Kidney epithelial cell (primary cell): Measurements from ENCODE around the gene CTIF. TPM values are rescaled to one million over a fixed set of nuclear protein-coding genes. Genes with fewer than 3 reads are reported as not detected.

Source experiments
- DNase-seq: peaks from one replicate; pipeline ENCODE4 v3.0.0-alpha.2; 2010; ENCODE audit warnings: low read depth
- H3K27me3 ChIP-seq: 2 replicates; pipeline ENCODE4 v1.6.0; 2011; ENCODE audit warnings: low read length; ENCODE audit not compliant: control insufficient read depth, insufficient read depth
- H3K36me3 ChIP-seq: 2 replicates; pipeline ENCODE4 v1.5.1; 2011; ENCODE audit warnings: low read length; ENCODE audit not compliant: control insufficient read depth, insufficient read depth
- H3K4me3 ChIP-seq: 2 replicates; pipeline ENCODE4 v1.5.1; 2011; ENCODE audit warnings: low read depth, mild to moderate bottlenecking, control low read depth, low read length
- total RNA-seq: library from RNA; depleted of rRNA; stranded (reverse); fragments of >200 nt; gene quantifications from 2 replicates; pipeline ENCODE4 v1.2.3, GENCODE V29; 2015
- TF ChIP-seq, protein P1 (sequence below): IDR thresholded peaks from 2 replicates; pipeline ENCODE4 v1.5.1; 2011; ENCODE audit warnings: mild to moderate bottlenecking, moderate library complexity, low read length, control low read depth, inconsistent platforms; ENCODE audit not compliant: insufficient read depth, poor library complexity, severe bottlenecking

The CTIF gene
- total RNA-seq, 1 donor from 2014 or later: 24.3 TPM

DNA sequence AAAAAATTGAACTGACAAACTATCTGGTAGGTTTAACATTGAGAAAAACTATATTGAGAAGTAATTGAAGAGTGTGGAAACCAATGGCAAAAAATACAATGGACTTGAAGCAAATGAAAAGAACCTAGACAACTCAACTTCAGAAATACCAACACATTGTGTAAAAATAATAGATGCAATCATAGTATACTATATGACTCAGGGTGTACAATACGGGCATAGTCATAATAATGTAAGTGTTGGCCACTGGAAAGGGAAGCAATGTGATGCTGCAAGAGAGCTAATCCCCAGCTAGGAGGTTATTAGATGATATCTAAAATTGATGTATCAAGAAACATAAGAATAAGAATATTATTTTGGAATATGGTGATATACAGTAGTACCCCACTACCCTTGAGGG, 366.7 kb downstream of the CTIF start:
- H3K36me3 ChIP-seq: no peaks in the 10 kb centered on the region
- no peaks in the 10 kb centered on the region for H3K27me3 ChIP-seq
- no peak overlapping the region for H3K4me3 ChIP-seq
- TF ChIP-seq, protein P1, sequence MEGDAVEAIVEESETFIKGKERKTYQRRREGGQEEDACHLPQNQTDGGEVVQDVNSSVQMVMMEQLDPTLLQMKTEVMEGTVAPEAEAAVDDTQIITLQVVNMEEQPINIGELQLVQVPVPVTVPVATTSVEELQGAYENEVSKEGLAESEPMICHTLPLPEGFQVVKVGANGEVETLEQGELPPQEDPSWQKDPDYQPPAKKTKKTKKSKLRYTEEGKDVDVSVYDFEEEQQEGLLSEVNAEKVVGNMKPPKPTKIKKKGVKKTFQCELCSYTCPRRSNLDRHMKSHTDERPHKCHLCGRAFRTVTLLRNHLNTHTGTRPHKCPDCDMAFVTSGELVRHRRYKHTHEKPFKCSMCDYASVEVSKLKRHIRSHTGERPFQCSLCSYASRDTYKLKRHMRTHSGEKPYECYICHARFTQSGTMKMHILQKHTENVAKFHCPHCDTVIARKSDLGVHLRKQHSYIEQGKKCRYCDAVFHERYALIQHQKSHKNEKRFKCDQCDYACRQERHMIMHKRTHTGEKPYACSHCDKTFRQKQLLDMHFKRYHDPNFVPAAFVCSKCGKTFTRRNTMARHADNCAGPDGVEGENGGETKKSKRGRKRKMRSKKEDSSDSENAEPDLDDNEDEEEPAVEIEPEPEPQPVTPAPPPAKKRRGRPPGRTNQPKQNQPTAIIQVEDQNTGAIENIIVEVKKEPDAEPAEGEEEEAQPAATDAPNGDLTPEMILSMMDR: no peak
- DNase-seq: no peak

DNA sequence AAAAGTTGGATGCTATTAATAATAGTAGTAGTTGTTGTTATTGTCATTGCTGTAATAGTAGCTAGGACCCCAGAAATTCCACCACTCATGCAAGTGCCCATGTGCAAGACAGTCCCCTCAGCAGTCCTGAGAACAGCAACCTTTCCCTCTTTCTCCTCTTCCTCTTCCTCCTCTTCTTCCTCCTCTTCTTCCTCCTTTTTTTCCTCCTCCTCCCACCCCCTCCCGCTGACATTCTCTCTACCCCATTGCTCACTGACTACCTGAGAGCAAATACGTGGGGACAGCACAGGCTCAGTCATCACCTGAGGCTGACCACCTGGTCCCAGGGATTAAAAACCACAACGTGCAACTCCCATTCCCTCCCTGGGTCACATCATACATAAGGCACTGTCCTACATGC, 370.1 kb downstream of the CTIF start:
- H3K27me3 ChIP-seq: no peaks in the 10 kb centered on the region
- no peak for DNase-seq
- no peaks in the 10 kb centered on the region for H3K36me3 ChIP-seq
- no peak overlapping the region for H3K4me3 ChIP-seq
- TF ChIP-seq, protein P1: no peak

DNA sequence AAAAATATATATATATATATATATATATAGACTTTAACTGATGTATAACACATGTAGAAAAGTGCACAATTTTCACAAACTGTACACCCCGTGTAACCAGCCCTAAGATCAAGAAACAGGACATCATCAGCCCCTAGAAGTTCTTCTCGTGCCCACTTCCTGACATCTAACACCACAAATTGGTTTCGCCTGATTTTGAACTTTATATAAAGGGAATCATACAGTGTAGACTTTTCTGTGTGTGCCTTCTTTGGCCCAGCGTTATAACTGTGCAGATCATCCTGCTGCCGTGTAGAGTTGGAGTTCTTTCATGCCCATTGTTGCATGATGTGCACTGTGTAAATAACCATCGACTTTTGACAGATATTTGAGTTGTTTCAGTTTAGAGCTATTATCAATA, 370.9 kb downstream of the CTIF start:
- TF ChIP-seq, protein P1: no peak
- no peaks in the 10 kb centered on the region for H3K36me3 ChIP-seq
- H3K27me3 ChIP-seq: no peaks in the 10 kb centered on the region
- DNase-seq: no peak
- H3K4me3 ChIP-seq: no peak overlapping the region

DNA sequence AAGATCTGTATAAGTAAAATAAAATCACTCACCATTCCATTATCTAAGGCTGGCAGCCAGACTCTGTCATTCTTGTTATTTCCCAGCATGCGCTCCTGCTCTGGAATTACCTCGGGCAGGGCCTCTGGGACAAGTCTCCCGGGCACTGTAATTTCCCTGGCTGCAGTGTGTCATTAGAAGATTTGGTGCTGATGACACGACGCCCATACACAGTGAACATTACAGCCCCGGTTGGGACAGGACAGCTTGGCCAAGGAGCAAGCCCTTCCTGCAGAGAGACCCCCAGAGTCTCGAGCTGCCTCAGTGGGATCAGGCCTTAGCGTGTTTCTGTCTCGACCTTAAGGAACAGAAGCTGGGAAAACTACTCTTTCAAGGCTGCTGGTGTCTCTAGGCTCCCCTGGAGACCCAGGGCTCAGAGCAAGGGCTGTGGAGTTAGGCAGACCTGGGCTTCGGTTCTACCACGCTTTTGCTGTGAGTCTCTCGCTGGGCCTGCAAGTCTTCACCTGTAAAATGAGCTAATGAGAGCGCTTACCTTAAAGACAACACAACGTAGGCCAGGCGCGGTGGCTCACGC, 372.2 kb downstream of the CTIF start:
- Histone ChIP-seq H3K27me3 (no peaks in the 10 kb centered on the region), H3K4me3 (no peak overlapping the region), H3K36me3 (no peaks in the 10 kb centered on the region)
- no peak for DNase-seq
- TF ChIP-seq, protein P1: no peak

Other genes with a start within 250 kb of the CTIF start
- gene ZBTB7C, start 129.6 kb upstream of the CTIF start, total RNA-seq: 0.82 and 1.1 TPM in 2 replicates